Panc1 (cell line): ENCODE data around the gene TCF20. TPM values are rescaled to one million over a fixed set of nuclear protein-coding genes. Genes with fewer than 3 reads are reported as not detected.

Experiments used
- ATAC-seq: fragments of 200-7000 bp; cut with Tn5 transposase; 2 replicates; pipeline ENCODE4 v1.9.1; 2020; ENCODE audit warnings: mild to moderate bottlenecking, moderate library complexity
- BruUV-seq: library from RNA; stranded (reverse); fragments of 400-500 nt; replicated peaks from 2 replicates; lab custom pipeline; 2021; lab: Mats Ljungman, UMichigan
- CTCF ChIA-PET: fragments of 300-600 bp; sonication (Branson Sonifier 250); formaldehyde crosslinking; loops from one replicate; lab custom pipeline; 2022; ENCODE audit warnings: antibody characterized with exemption; lab: Charles Lee
- POLR2A ChIA-PET: fragments of 300-600 bp; sonication (Branson Sonifier 250); formaldehyde crosslinking; loops from one replicate; lab custom pipeline; 2022; ENCODE audit warnings: antibody characterized with exemption; lab: Charles Lee
- DNase-seq: peaks from one replicate; pipeline ENCODE4 v3.0.0-alpha.2; 2010; ENCODE audit warnings: low read depth, low spot score
- H3K27ac ChIP-seq: 2 replicates; pipeline ENCODE4 v1.5.1; 2011; ENCODE audit warnings: mild to moderate bottlenecking, low read length, inconsistent platforms
- H3K27me3 ChIP-seq: fragments of 200-500 bp; sonication (Bioruptor generic); 2 replicates; pipeline ENCODE4 v1.6.0; 2014; ENCODE audit warnings: low read length, inconsistent platforms; ENCODE audit not compliant: control insufficient read depth, insufficient read depth
- H3K36me3 ChIP-seq: fragments of 200-500 bp; sonication (Bioruptor generic); 2 replicates; pipeline ENCODE4 v1.5.1; 2014; ENCODE audit warnings: inconsistent platforms, mild to moderate bottlenecking, low read length, moderate library complexity; ENCODE audit not compliant: control insufficient read depth, insufficient read depth
- H3K4me1 ChIP-seq: 2 replicates; pipeline ENCODE4 v1.5.1; 2011; ENCODE audit warnings: inconsistent platforms, mild to moderate bottlenecking, low read length, moderate library complexity; ENCODE audit not compliant: control insufficient read depth, insufficient read depth
- H3K4me3 ChIP-seq, 2 experiments: 2 replicates each; pipeline ENCODE4 v1.5.1; 2011 to 2012; ENCODE audit warnings: low read depth in 2 of 2, low read length in 2 of 2, mild to moderate bottlenecking in 2 of 2, inconsistent platforms in 1 of 2, moderate library complexity in 1 of 2
- H3K9me3 ChIP-seq: fragments of 200-500 bp; sonication (Bioruptor generic); 2 replicates; pipeline ENCODE4 v1.5.1; 2014; ENCODE audit warnings: low read depth, mild to moderate bottlenecking, inconsistent platforms, low read length, moderate library complexity; ENCODE audit not compliant: control insufficient read depth, insufficient read depth
- POLR2AphosphoS5 ChIP-seq: IDR thresholded peaks from 2 replicates; pipeline ENCODE4 v1.6.1; 2012; ENCODE audit warnings: mild to moderate bottlenecking, low read depth, low read length, moderate library complexity
- REST ChIP-seq, 2 experiments: IDR thresholded peaks; 2 replicates each; pipeline ENCODE4 v1.6.1; 2011 to 2012; ENCODE audit warnings: low read depth in 2 of 2, control low read depth in 1 of 2, low read length in 1 of 2, mild to moderate bottlenecking in 1 of 2, moderate library complexity in 1 of 2; ENCODE audit not compliant: insufficient read depth in 1 of 2
- SIN3A ChIP-seq: IDR thresholded peaks from 2 replicates; pipeline ENCODE4 v1.6.1; 2012; ENCODE audit warnings: low read depth, mild to moderate bottlenecking, low read length, moderate library complexity, borderline replicate concordance; ENCODE audit not compliant: insufficient read depth
- TCF7L2 ChIP-seq: IDR thresholded peaks from 2 replicates; pipeline ENCODE4 v1.6.1; 2011; ENCODE audit warnings: mild to moderate bottlenecking, low read depth, low read length, inconsistent platforms
- in situ Hi-C: cut with HindIII; loops from 2 replicates; pipeline ENCODE4 v1.10.0; 2016; ENCODE audit warnings: low sequenced_read_pairs, low pct_unique_long_range_greater_than_20kb
- intact Hi-C: fragments of 100-400 bp; cut with micrococcal nuclease; formaldehyde crosslinking; loops from one replicate; pipeline ENCODE4 v1.10.0; 2022; ENCODE audit not compliant: unreplicated experiment
- total RNA-seq: library from RNA; stranded (reverse); gene quantifications from one replicate; pipeline ENCODE4 v1.2.1, GENCODE V29; 2021; ENCODE audit not compliant: unreplicated experiment
- TF ChIP-seq, protein P1 (sequence below): fragments of 450-650 bp; IDR thresholded peaks from 2 replicates; pipeline ENCODE4 v1.5.1; 2017; ENCODE audit warnings: mild to moderate bottlenecking

TCF20 gene
- total RNA-seq, 1 experiment from 2014 or later: 79.8 TPM

DNA sequence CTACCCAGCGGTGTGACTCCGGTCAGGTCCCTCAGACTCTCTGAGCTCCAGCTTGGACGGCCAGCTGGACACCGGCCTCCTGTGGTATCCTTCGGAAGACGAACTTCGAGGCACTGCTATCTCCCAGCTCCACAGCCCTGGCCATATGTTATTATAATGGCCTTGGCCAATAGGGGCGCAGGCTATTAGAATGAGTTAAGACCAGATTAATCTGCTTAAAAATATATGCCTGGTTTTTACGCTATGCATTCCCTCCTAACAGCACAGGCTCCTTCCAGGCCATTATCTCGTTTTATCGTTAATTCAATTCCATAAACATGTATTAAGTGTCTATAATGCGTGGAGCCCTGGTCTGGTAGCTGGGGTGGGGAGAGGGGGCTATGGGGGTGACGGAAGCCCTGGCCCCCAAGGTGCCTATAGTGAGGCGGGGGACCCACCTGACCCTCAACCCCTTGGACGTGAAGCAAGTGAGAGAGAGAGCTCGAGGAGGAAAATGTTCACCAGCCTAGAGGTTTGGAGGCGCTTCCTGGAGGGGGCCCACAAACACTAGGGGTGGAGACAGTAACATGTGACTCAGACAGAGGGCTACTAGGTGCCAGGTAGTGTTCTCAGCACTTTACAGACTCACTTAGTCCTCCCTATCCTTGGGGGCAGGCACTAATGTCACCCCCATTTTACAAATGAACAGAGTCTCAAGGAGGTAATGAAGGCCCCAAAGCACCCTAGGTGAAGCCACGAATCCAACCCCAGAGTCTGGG lies 37.5 kb upstream of the TCF20 start:
- H3K27ac ChIP-seq: no peak overlapping the region
- TF ChIP-seq, protein P1, sequence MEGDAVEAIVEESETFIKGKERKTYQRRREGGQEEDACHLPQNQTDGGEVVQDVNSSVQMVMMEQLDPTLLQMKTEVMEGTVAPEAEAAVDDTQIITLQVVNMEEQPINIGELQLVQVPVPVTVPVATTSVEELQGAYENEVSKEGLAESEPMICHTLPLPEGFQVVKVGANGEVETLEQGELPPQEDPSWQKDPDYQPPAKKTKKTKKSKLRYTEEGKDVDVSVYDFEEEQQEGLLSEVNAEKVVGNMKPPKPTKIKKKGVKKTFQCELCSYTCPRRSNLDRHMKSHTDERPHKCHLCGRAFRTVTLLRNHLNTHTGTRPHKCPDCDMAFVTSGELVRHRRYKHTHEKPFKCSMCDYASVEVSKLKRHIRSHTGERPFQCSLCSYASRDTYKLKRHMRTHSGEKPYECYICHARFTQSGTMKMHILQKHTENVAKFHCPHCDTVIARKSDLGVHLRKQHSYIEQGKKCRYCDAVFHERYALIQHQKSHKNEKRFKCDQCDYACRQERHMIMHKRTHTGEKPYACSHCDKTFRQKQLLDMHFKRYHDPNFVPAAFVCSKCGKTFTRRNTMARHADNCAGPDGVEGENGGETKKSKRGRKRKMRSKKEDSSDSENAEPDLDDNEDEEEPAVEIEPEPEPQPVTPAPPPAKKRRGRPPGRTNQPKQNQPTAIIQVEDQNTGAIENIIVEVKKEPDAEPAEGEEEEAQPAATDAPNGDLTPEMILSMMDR: no peak
- no peak for TF ChIP-seq TCF7L2
- TF ChIP-seq REST (IDR thresholded peaks at IDR 0.05; ENCODE audit: insufficient read depth in 1 of 2, low read depth in 2 of 2, low read length in 1 of 2): no peak
- TF ChIP-seq POLR2AphosphoS5: no peak
- no peak for TF ChIP-seq SIN3A
- no peak overlapping the region for H3K4me3 ChIP-seq
- no TSS peak for BruUV-seq
- intact Hi-C loops (no loop called here), in situ Hi-C loops (no loop called here)
- no peak for DNase-seq
- no peaks in the 10 kb centered on the region for H3K36me3 ChIP-seq
- no peak for ATAC-seq
- POLR2A ChIA-PET: no interaction called here
- no peaks in the 10 kb centered on the region for H3K9me3 ChIP-seq
- H3K4me1 ChIP-seq: peaks cover 4% of the 10 kb centered on the region
- CTCF ChIA-PET: no interaction called here
- no peaks in the 10 kb centered on the region for H3K27me3 ChIP-seq

DNA sequence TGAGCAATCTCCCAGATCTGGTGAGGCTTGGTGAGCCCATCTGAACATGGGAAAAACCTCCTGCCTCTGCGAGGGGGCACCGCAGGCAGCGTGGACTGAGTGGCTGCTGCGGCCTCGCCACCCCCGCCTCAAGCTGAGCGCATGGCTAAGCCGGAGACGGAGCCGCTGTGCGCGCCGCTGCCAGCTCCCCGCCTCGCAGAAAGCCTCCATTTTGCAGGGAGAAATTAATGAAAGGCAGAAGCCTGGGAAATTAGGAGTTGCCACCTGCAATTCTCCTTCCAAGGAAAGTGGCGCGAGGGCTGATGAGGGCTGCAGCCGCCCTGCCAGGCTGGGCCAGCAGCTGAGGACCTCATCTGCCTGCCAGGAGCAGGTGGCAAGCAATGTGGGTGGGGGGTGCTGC lies 35.6 kb upstream of the TCF20 start:
- BruUV-seq: no TSS peak
- ChIA-PET POLR2A (no interaction called here), CTCF (no interaction called here)
- TF ChIP-seq TCF7L2 (no peak), REST (IDR thresholded peaks at IDR 0.05; ENCODE audit: insufficient read depth in 1 of 2, low read depth in 2 of 2, low read length in 1 of 2) (no peak), POLR2AphosphoS5 (no peak), SIN3A (no peak)
- TF ChIP-seq, protein P1: no peak
- no peak overlapping the region for H3K27ac ChIP-seq
- in situ Hi-C loops (no loop called here), intact Hi-C loops (no loop called here)
- no peak overlapping the region for H3K4me3 ChIP-seq
- no peak for ATAC-seq
- H3K4me1 ChIP-seq: peaks cover 3% of the 10 kb centered on the region; the same call in 1 of the 2 replicates
- no peaks in the 10 kb centered on the region for H3K36me3 ChIP-seq
- no peaks in the 10 kb centered on the region for H3K9me3 ChIP-seq
- H3K27me3 ChIP-seq: no peaks in the 10 kb centered on the region
- no peak for DNase-seq
